Lung (tissue), 12 donors: ENCODE measurements around the gene RPL12. TPM values are rescaled to one million over a fixed set of nuclear protein-coding genes. Genes with fewer than 3 reads are reported as not detected.

Source experiments
- ATAC-seq: fragments of 200-7000 bp; cut with Tn5 transposase; one replicate; pipeline ENCODE4 v1.9.1; 2020; ENCODE audit warnings: moderate number of reproducible peaks; ENCODE audit not compliant: insufficient read depth, low FRiP score
- DNase-seq, 3 donors: peaks; one replicate each; pipeline ENCODE4 v3.0.0-alpha.2; 2013 to 2017
- H3K27ac ChIP-seq, 2 donors: one replicate each; pipeline ENCODE4 v1.5.1; 2013; ENCODE audit warnings: mild to moderate bottlenecking in 2 of 2, moderate library complexity in 2 of 2, control low read depth in 1 of 2, inconsistent platforms in 1 of 2, low read depth in 1 of 2, low read length in 1 of 2
- H3K27me3 ChIP-seq, 3 donors: one replicate each; pipeline ENCODE4 v1.5.1; 2013; ENCODE audit warnings: low read length in 2 of 3; ENCODE audit not compliant: control insufficient read depth in 3 of 3, insufficient read depth in 3 of 3
- H3K36me3 ChIP-seq, 4 donors: one replicate each; pipeline ENCODE4 v1.5.1; 2013; ENCODE audit warnings: low read length in 4 of 4, mild to moderate bottlenecking in 1 of 4, moderate library complexity in 1 of 4; ENCODE audit not compliant: control insufficient read depth in 4 of 4, insufficient read depth in 4 of 4
- H3K4me1 ChIP-seq, 5 donors: one replicate each; pipeline ENCODE4 v1.5.1; 2013; ENCODE audit warnings: low read length in 5 of 5, mild to moderate bottlenecking in 2 of 5, moderate library complexity in 1 of 5; ENCODE audit not compliant: control insufficient read depth in 5 of 5, insufficient read depth in 5 of 5
- H3K4me3 ChIP-seq: one replicate; pipeline ENCODE4 v1.5.1; 2013; ENCODE audit warnings: mild to moderate bottlenecking, control low read depth, moderate library complexity
- H3K9ac ChIP-seq, 2 donors: one replicate each; pipeline ENCODE4 v1.5.1; 2013; ENCODE audit warnings: low read length in 2 of 2, control low read depth in 1 of 2; ENCODE audit not compliant: insufficient read depth in 1 of 2
- H3K9me3 ChIP-seq, 4 donors: one replicate each; pipeline ENCODE4 v1.5.1; 2013; ENCODE audit warnings: low read length in 3 of 4, mild to moderate bottlenecking in 1 of 4, moderate library complexity in 1 of 4; ENCODE audit not compliant: control insufficient read depth in 4 of 4, insufficient read depth in 3 of 4
- WGBS, 2 donors: extraction: QIAGEN DNeasy Blood & Tissue Kit; methylation state at CpG; one replicate each; pipeline ENCODE4 v1.1.7; 2013; 5-methylcytosine and 5-hydroxymethylcytosine counted together
- polyA plus RNA-seq, 2 donors: library from polyadenylated mRNA; stranded (reverse); fragments of 200-250 nt; gene quantifications; one replicate each; pipeline ENCODE4 v1.2.1, GENCODE V29; 2013
- total RNA-seq, 2 donors: library from RNA; depleted of rRNA in 1 of 2; stranded (reverse); fragments of >200 nt in 1 of 2; gene quantifications; one replicate each; pipeline ENCODE4 v1.2.1, GENCODE V29; 2014 to 2021
- TF ChIP-seq, protein P1 (sequence below): IDR thresholded peaks from 2 replicates; pipeline ENCODE4 v1.5.1; 2012; ENCODE audit warnings: mild to moderate bottlenecking; ENCODE audit errors: control extremely low read depth, extremely low read depth
- donor health status: control.
- donor health status: control.
- donor health status: Bipolar disorder and iron deficiency.
- donor health status: healthy.
- donor health status: DM: yes; HTN: yes; CAD: no.

Gene RPL12
- total and polyA plus RNA-seq, 4 donors = 768 to 5,137 (median 1,584) TPM

- H3K27ac ChIP-seq = no peak overlapping the region
- TF ChIP-seq, protein P1, sequence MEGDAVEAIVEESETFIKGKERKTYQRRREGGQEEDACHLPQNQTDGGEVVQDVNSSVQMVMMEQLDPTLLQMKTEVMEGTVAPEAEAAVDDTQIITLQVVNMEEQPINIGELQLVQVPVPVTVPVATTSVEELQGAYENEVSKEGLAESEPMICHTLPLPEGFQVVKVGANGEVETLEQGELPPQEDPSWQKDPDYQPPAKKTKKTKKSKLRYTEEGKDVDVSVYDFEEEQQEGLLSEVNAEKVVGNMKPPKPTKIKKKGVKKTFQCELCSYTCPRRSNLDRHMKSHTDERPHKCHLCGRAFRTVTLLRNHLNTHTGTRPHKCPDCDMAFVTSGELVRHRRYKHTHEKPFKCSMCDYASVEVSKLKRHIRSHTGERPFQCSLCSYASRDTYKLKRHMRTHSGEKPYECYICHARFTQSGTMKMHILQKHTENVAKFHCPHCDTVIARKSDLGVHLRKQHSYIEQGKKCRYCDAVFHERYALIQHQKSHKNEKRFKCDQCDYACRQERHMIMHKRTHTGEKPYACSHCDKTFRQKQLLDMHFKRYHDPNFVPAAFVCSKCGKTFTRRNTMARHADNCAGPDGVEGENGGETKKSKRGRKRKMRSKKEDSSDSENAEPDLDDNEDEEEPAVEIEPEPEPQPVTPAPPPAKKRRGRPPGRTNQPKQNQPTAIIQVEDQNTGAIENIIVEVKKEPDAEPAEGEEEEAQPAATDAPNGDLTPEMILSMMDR = no peak
Measured at GRCh38 chr9:127411122-127411521, 40.1 kb downstream of the RPL12 start.

GRCh38 chr9:127407492-127407843, 43.7 kb downstream of the RPL12 start:
- peaks cover 0 to 34% (median 23%) of the 10 kb centered on the region in 4 donors for H3K36me3 ChIP-seq
- no peak for DNase-seq
- no peak for ATAC-seq
- H3K4me3 ChIP-seq = no peak overlapping the region
- 88 to 94% methylated on average over 6 of the region's 6 CpGs for WGBS, 2 donors
- no peaks in the 10 kb centered on the region for H3K9me3 ChIP-seq
- H3K27me3 ChIP-seq = no peaks in the 10 kb centered on the region
- H3K27ac ChIP-seq = no peak overlapping the region
- TF ChIP-seq, protein P1 = no peak
- peaks cover 0 to 3% (median 0%) of the 10 kb centered on the region in 5 donors for H3K4me1 ChIP-seq
- H3K9ac ChIP-seq = no peak overlapping the region

More at GRCh38 chr9:127411122-127411521, 40.1 kb downstream of the RPL12 start:
- DNase-seq (no peak), ATAC-seq (no peak)
- 50 to 78% methylated on average over 4 of the region's 4 CpGs for WGBS, 2 donors
- no peak overlapping the region for H3K9ac ChIP-seq
- H3K4me3 ChIP-seq = no peak overlapping the region
- peaks cover 0 to 3% (median 0%) of the 10 kb centered on the region in 5 donors for H3K4me1 ChIP-seq
- no peaks in the 10 kb centered on the region for H3K27me3 ChIP-seq
- no peaks in the 10 kb centered on the region for H3K9me3 ChIP-seq
- H3K36me3 ChIP-seq = peaks cover 0 to 14% (median 7%) of the 10 kb centered on the region in 4 donors

- Histone ChIP-seq H3K27me3 (no peaks in the 10 kb centered on the region), H3K4me3 (no peak overlapping the region), H3K36me3 (peaks cover 0 to 35% (median 21%) of the 10 kb centered on the region in 4 donors), H3K4me1 (peaks cover 0 to 3% (median 0%) of the 10 kb centered on the region in 5 donors), H3K27ac (no peak overlapping the region), H3K9ac (no peak overlapping the region), H3K9me3 (no peaks in the 10 kb centered on the region)
- DNase-seq (no peak), ATAC-seq (no peak)
- WGBS, 2 donors = 86 to 94% methylated on average over 13 of the region's 13 CpGs
- TF ChIP-seq, protein P1 = no peak
Measured at GRCh38 chr9:127406799-127407491, 44.3 kb downstream of the RPL12 start.
